Body of pancreas (tissue), 4 donors: ENCODE results near the gene CAV2.

Source experiments
- POLR2A ChIP-seq, 3 donors: fragments of 450-650 bp; IDR thresholded peaks; one replicate each; pipeline ENCODE4 v1.6.1; 2016; ENCODE audit warnings: antibody characterized with exemption in 3 of 3, mild to moderate bottlenecking in 2 of 3
- TF ChIP-seq, protein P1 (sequence below), 7 experiments: fragments of 450-650 bp in 4 of 7; fragments of 200-600 bp in 3 of 7; sonication (generic) in 3 of 7; IDR thresholded peaks; one replicate each; pipeline ENCODE4 v1.5.1; 2016 to 2019; ENCODE audit warnings: antibody characterized with exemption in 7 of 7

DNA sequence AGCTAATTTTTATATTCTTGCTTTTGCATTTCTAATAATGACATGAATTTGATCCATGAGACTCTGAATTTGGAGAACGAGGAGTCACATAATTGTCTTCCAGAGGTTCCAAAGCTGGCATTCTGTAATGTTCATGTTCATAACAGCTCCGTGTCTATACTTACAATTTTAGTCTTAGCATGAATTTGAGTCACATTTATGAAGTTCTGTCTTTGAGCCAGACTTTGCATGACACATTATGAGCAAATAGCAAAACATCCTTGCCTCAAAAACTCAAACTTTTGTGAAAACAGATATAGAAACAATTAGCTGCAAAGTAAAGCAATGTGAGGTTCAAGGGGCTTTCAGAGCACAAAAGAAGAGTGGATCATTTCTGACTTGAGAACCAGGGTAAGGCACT, 44.5 kb upstream of the CAV2 start:
- no peak for TF ChIP-seq POLR2A (IDR thresholded peaks at IDR 0.05)
- TF ChIP-seq, protein P1, sequence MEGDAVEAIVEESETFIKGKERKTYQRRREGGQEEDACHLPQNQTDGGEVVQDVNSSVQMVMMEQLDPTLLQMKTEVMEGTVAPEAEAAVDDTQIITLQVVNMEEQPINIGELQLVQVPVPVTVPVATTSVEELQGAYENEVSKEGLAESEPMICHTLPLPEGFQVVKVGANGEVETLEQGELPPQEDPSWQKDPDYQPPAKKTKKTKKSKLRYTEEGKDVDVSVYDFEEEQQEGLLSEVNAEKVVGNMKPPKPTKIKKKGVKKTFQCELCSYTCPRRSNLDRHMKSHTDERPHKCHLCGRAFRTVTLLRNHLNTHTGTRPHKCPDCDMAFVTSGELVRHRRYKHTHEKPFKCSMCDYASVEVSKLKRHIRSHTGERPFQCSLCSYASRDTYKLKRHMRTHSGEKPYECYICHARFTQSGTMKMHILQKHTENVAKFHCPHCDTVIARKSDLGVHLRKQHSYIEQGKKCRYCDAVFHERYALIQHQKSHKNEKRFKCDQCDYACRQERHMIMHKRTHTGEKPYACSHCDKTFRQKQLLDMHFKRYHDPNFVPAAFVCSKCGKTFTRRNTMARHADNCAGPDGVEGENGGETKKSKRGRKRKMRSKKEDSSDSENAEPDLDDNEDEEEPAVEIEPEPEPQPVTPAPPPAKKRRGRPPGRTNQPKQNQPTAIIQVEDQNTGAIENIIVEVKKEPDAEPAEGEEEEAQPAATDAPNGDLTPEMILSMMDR (IDR thresholded peaks at IDR 0.05) = no peak
